Caco-2 (cell line): Measurements from ENCODE around the gene GPR119. TPM values are rescaled to one million over a fixed set of nuclear protein-coding genes. Genes with fewer than 3 reads are reported as not detected.
"Not testable (repeated sequence)": the region's sequence is repeated elsewhere in the genome, so short reads cannot be mapped to it uniquely, and the experiment has no call there.

Experiments used
- BruUV-seq: library from RNA; stranded (reverse); fragments of 400-500 nt; replicated peaks from 2 replicates; lab custom pipeline; 2021; lab: Mats Ljungman, UMichigan
- CTCF ChIA-PET: fragments of 300-600 bp; sonication (Branson Sonifier 250); formaldehyde crosslinking; loops from one replicate; lab custom pipeline; 2022; ENCODE audit warnings: antibody characterized with exemption; lab: Charles Lee
- POLR2A ChIA-PET: fragments of 300-600 bp; sonication (Branson Sonifier 250); formaldehyde crosslinking; loops from one replicate; lab custom pipeline; 2022; ENCODE audit warnings: antibody characterized with exemption; lab: Charles Lee
- DNase-seq, 2 experiments: peaks; one replicate each; pipeline versions ENCODE4 v3.0.0 to v3.0.0-alpha.2; 2020 to 2022
- H3K27me3 ChIP-seq: replicated peaks from 2 replicates; pipeline ENCODE4 v1.6.0; 2011; ENCODE audit warnings: low read length; ENCODE audit not compliant: control insufficient read depth, insufficient read depth
- H3K36me3 ChIP-seq: 2 replicates; pipeline ENCODE4 v1.5.1; 2011; ENCODE audit warnings: low read length; ENCODE audit not compliant: control insufficient read depth, insufficient read depth
- H3K4me1 ChIP-seq: fragments of 250-450 bp; sonication (Bioruptor Pico); 2 replicates; pipeline ENCODE4 v1.5.1; 2020; ENCODE audit warnings: mild to moderate bottlenecking
- H3K4me3 ChIP-seq: 2 replicates; pipeline ENCODE4 v1.5.1; 2011; ENCODE audit warnings: low read depth, mild to moderate bottlenecking, control low read depth, low read length
- H3K9me3 ChIP-seq: fragments of 250-450 bp; sonication (Bioruptor Pico); 2 replicates; pipeline ENCODE4 v1.5.1; 2020; ENCODE audit warnings: mild to moderate bottlenecking, moderate library complexity
- H3K27ac Mint-ChIP-seq: one replicate; pipeline ENCODE4 v1.8.0; 2022; ENCODE audit warnings: mixed read lengths; ENCODE audit not compliant: unreplicated experiment
- H3K27me3 Mint-ChIP-seq: one replicate; pipeline ENCODE4 v1.8.0; 2022; ENCODE audit warnings: mixed read lengths; ENCODE audit not compliant: insufficient read depth, unreplicated experiment
- H3K36me3 Mint-ChIP-seq: one replicate; pipeline ENCODE4 v1.8.0; 2022; ENCODE audit warnings: mild to moderate bottlenecking, mixed read lengths; ENCODE audit not compliant: insufficient read depth, unreplicated experiment
- H3K4me1 Mint-ChIP-seq: one replicate; pipeline ENCODE4 v1.8.0; 2022; ENCODE audit warnings: low read depth, mixed read lengths; ENCODE audit not compliant: unreplicated experiment
- H3K4me3 Mint-ChIP-seq: one replicate; pipeline ENCODE4 v1.8.0; 2022; ENCODE audit warnings: mild to moderate bottlenecking, moderate library complexity, mixed read lengths; ENCODE audit not compliant: unreplicated experiment
- H3K9me3 Mint-ChIP-seq: one replicate; pipeline ENCODE4 v1.8.0; 2022; ENCODE audit warnings: mixed read lengths; ENCODE audit not compliant: unreplicated experiment
- intact Hi-C: fragments of 100-400 bp; cut with micrococcal nuclease; formaldehyde crosslinking; loops from one replicate; pipeline ENCODE4 v1.10.0; 2022; ENCODE audit not compliant: unreplicated experiment
- total RNA-seq: library from RNA; stranded (reverse); gene quantifications from 2 replicates; pipeline ENCODE4 v1.2.3, GENCODE V29; 2022
- TF ChIP-seq, protein P1 (sequence below), 2 experiments: fragments of 200-600 bp in 1 of 2; IDR thresholded peaks; 1 replicate in 1 of 2; 2 replicates in 1 of 2; pipeline versions ENCODE4 v1.5.1 to v1.8.0; 2011 to 2022; ENCODE audit warnings: antibody characterized with exemption in 1 of 2, control low read depth in 1 of 2, inconsistent platforms in 1 of 2, low read depth in 1 of 2, low read length in 1 of 2, mild to moderate bottlenecking in 1 of 2, moderate library complexity in 1 of 2; ENCODE audit not compliant: insufficient read depth in 1 of 2, severe bottlenecking in 1 of 2, unreplicated experiment in 1 of 2

Gene GPR119
- total RNA-seq, 1 experiment from 2014 or later, result 0.29 TPM

DNA sequence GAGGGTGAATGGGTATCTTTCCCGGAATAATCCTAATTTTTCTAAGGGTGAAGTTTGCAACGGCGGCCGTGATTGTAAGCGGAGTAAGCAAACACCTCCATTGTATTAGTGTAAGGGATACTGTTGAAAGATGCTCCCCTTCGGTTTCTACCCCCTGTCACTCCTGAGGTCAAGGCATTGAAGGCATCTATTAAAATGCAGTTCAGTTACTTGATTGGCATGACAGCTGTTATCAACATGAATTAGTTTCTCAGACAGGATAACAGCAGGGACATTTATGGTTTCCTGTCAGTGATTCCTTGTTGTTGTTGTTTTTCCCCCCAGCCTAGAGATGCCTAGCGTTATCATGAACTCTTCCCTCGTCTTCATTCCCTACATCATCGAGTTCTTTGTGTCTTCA lies 45.2 kb downstream of the GPR119 start:
- POLR2A ChIA-PET, result interaction anchor here (0.6 kb wide), 1 partner anchor 654 kb away, joined by 4 read pairs; no protein-coding TSS in a partner anchor
- TF ChIP-seq, protein P1, sequence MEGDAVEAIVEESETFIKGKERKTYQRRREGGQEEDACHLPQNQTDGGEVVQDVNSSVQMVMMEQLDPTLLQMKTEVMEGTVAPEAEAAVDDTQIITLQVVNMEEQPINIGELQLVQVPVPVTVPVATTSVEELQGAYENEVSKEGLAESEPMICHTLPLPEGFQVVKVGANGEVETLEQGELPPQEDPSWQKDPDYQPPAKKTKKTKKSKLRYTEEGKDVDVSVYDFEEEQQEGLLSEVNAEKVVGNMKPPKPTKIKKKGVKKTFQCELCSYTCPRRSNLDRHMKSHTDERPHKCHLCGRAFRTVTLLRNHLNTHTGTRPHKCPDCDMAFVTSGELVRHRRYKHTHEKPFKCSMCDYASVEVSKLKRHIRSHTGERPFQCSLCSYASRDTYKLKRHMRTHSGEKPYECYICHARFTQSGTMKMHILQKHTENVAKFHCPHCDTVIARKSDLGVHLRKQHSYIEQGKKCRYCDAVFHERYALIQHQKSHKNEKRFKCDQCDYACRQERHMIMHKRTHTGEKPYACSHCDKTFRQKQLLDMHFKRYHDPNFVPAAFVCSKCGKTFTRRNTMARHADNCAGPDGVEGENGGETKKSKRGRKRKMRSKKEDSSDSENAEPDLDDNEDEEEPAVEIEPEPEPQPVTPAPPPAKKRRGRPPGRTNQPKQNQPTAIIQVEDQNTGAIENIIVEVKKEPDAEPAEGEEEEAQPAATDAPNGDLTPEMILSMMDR (IDR thresholded peaks at IDR 0.05; ENCODE audit: insufficient read depth in 1 of 2, low read depth in 1 of 2, low read length in 1 of 2, severe bottlenecking in 1 of 2, unreplicated experiment in 1 of 2), result no peak
- Histone ChIP-seq H3K9me3 (no peaks in the 10 kb centered on the region), H3K4me3 (peak overlapping the region; percentile 72), H3K27me3 (no peaks in the 10 kb centered on the region), H3K4me1 (no peaks in the 10 kb centered on the region), H3K36me3 (no peaks in the 10 kb centered on the region)
- Mint-ChIP-seq H3K4me1 (no peaks in the 10 kb centered on the region), H3K27ac (peak overlapping the region; percentile 99), H3K9me3 (no peaks in the 10 kb centered on the region), H3K36me3 (peaks cover 7% of the 10 kb centered on the region), H3K4me3 (peak overlapping the region; percentile 99), H3K27me3 (no peaks in the 10 kb centered on the region)
- CTCF ChIA-PET, result interaction anchor here (1.1 kb wide), 1 partner anchor 9 kb away, joined by 3 read pairs; no protein-coding TSS in a partner anchor
- intact Hi-C loops, result no loop called here
- no peak for DNase-seq
- BruUV-seq, result TSS peak; percentile 51

DNA sequence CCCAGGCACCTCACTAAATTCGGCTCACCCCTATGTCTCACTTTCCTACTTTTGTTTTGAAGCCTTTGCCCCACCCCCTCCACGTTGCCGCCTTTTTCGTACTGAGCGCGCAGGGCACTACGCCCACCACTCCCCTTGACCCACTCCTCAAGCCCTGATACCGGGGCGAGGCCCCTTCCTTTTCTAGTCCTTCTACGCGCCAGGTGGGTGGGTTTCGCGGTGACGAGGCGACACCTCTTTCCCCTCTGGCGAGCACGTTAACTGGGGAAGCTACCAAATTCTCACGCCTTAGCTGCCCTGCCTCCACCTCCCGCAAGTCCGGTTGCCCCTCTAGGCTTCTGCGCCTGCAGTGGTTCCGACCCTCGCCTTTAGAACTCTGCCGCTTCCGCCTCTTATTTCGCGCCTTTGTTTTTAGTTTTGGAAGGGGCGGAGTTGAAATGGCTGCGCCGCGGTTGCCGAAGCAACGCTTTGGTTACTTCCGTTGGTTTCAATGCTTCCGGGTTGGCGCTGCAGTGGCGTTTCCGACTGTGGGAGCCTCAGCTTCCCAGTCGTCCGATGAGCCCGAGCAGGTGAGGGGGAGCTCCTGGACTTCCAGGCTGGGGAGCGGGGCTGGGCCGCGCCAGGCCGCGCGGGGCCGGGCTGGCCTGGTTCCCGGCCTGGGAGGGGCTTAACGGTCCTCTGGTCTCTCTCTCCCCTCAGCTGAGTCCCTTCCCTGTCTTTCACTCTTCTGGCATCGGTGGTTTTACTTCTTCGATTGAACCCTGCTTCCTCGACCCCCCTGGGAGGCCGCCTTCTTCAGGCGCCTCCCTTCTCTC lies 45.9 kb downstream of the GPR119 start, which contains the start of gene SLC25A14:
SLC25A14 (plus strand) TSS at position 512 of the 815 bp plus-strand sequence. CDS start 360 bp downstream, outside the sequence.
- DNase-seq, result peak; percentile 72 to 75
- Mint-ChIP-seq H3K4me1 (no peaks in the 10 kb centered on the region), H3K36me3 (peaks cover 7% of the 10 kb centered on the region), H3K9me3 (no peaks in the 10 kb centered on the region), H3K27ac (peak within 1 kb of the TSS; percentile 99), H3K27me3 (no peaks in the 10 kb centered on the region), H3K4me3 (peak within 1 kb of the TSS; percentile 99)
- ChIA-PET POLR2A (interaction anchor here (0.6 kb wide), 2 partner anchors 174 to 653 kb away, joined by 3 to 4 read pairs; partner anchors contain the start of gene AIFM1), CTCF (interaction anchor here (1.1 kb wide), 1 partner anchor 9 kb away, joined by 3 read pairs; no protein-coding TSS in a partner anchor)
- intact Hi-C loops, result loop anchor here (2.0 to 10.0 kb wide), 2 partner anchors 71 to 195 kb away; partner anchors contain the start of gene ZNF280C
- Histone ChIP-seq H3K9me3 (no peaks in the 10 kb centered on the region), H3K4me3 (peak within 1 kb of the TSS; percentile 72), H3K4me1 (no peaks in the 10 kb centered on the region), H3K27me3 (no peaks in the 10 kb centered on the region), H3K36me3 (no peaks in the 10 kb centered on the region)
- TF ChIP-seq, protein P1 (IDR thresholded peaks at IDR 0.05; ENCODE audit: insufficient read depth in 1 of 2, low read depth in 1 of 2, low read length in 1 of 2, severe bottlenecking in 1 of 2, unreplicated experiment in 1 of 2), result no peak
- BruUV-seq, result no TSS peak

DNA sequence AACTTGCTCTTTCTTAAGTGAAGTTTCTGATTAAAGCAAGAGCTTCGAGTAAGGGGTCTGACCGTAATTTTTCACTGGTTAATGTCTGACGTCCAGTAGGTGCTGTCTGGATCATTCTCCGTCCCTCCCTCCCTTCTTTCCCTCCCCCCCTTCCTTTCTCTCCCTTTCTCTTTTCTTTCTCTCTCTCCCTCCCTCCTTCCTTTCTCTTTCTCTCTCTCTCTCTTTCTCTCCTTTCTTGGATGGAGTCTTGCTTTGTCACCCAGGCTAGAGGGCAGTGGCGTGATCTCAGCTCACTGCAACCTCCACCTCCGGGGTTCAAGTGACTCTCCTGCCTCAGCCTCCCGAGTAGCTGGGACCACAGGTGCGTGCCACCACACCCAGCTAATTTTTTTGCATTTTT lies 46.6 kb downstream of the GPR119 start:
- BruUV-seq, H3K9me3 ChIP-seq, H3K9me3 Mint-ChIP-seq, H3K27me3 ChIP-seq, H3K36me3 Mint-ChIP-seq, H3K27me3 Mint-ChIP-seq, H3K36me3 ChIP-seq, DNase-seq, CTCF ChIA-PET, POLR2A ChIA-PET, H3K4me1 Mint-ChIP-seq, H3K4me1 ChIP-seq: not testable (repeated sequence)
- Mint-ChIP-seq H3K27ac (peak overlapping the region; percentile 99), H3K4me3 (peak overlapping the region; percentile 99)
- intact Hi-C loops, result loop anchor here (2.0 to 10.0 kb wide), 2 partner anchors 70 to 196 kb away; partner anchors contain the start of gene ZNF280C
- peak overlapping the region; percentile 72 for H3K4me3 ChIP-seq
